Amniotic stem cell (primary cell): Measurements from ENCODE around the gene SF3B3.
"Not testable (repeated sequence)": the region's sequence is repeated elsewhere in the genome, so short reads cannot be mapped to it uniquely, and the experiment has no call there.

Experiments used
- DNase-seq: peaks from one replicate; lab custom pipeline; 2025; lab: John Stamatoyannopoulos, UW

Gene SF3B3

DNA sequence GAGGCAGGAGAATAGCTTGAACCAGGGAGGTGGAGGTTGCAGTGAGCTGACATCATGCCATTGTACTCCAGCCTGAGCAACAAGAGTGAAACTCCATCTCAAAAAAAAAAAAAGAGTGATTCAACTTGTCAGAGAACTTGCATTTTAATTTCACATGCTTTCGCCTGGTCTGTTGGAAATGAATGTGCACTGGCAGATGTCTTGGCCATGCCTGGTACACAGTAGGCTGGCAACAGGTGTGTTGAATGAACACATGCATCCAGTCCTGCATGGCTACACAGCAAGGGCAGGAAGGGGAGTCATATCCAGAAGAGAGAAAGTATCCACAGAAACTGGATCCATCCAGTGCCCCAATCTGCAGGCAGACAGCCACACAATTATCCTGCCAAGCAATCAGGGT lies 11.8 kb upstream of the SF3B3 start:
- no peak for DNase-seq

DNA sequence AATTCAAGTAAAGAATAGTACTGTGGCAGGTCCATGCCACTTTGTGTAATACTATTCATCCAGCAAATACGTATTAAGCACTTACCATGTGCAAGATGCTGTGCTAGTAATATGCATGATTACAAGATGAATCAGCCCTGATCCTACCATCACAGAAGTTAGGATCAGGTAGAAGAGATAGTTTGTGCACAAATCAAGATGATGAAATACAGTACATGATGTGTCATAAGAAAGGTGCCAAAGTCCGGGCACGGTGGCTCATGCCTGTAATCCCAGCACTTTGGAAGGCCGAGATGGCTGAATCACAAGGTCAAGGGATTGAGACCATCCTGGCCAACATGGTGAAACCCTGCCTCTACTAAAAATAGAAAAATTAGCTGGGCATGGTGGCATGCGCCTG lies 11.2 kb upstream of the SF3B3 start:
- DNase-seq, result no peak

DNA sequence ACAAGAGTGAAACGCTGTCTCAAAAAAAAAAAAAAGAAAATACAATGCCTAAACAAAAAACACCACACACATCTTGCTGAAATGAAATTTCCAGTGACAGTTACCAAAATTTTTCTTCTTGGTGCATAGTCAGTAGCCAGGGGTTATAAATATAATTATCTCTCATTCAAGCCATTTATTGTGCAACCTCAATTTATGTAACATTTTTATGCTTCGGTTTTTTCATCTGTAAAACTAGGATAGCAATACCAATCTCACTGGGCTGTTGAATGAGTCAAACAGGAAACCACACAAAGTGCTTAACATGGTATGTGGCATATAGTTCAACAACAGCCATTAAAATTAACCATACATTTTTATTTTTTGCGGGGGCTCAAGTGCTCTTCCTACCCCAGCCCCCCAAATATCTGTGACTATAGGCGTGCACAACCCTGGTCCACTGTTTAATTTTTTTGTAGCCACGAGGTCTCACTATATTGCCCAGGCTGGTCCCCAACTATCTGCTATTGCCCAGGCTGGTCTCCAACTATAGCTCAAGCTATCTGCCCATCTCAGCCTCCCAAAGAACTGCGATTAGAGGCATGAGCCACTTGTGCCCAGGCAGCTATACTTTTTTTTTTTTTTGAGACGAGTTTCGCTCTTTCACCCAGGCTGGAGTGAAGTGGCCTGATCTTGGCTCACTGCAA lies 2.9 kb upstream of the SF3B3 start:
- peak; percentile 55 for DNase-seq

DNA sequence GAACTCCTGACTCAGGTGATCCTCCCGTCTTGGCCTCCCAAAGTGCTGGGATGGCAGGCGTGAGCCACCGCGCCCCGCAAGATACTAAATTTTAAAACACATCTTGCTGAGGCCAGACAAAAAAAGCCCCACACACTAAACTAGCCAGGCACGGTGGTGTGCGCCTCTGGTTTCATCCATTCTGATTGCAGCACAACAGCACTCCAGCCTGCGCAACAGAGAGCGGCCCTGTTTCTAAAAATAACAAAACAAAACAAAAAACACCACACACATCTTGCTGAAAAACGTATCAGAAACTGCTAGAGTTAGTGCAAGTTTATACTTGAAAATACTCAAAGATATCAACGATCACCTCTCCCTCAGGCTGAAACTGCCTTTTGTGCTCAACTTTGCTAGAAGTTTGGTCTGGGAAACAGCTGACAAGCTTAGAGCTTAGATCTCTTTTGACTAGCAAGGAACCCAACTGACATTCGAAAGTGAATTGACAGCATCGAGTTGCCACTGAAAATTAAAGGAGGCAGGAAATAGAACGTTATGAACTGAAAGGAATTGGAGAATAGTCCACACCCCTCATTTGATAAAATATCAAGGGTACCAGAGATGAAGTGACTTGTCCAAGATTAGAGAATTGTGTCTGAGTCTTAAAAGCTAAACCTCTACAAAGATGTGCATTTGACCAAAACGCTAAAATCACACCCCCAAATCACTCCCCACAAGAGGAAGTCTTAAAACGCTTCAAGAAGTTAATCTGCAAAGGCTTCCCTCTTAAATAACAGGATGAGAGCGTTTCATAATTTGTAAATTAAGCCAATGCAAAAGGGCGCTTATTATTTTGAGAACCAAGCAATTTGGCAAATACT lies 1.2 kb upstream of the SF3B3 start:
- DNase-seq, result no peak

DNA sequence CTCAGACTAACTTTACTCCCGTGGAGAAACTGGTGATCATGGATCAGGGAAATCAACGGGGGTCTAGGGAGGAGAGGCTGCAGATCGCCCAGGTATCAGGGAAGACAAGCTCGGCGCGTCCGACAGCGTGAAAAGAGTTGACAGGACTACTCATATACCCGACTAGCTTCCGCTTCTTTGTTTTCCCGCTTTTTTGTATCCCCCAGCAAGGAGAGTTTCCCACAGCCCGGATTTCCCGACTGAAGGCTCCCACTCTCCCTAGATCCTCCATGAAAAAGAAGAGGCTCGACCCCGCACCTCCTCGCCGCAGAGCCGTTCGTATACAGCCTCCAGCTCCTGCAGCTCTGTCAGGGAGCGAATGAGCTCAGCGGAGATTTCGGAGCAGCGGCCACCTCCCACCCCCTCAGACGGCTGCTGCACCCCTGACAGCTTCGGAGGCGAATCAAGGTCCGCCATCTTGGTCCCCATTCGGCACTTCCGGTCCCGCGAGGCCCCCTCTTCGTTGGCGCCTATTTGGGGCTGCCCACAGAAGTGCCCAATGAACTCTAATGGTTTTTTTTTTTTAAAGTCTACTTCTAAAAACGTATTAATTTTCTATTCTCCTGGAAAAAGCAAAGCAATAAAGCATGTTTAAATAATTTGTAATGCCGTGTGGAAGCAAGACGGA lies 407 bp upstream of the SF3B3 start, which contains the start of gene COG4:
TSS of gene COG4 (minus strand) at position 479 of the 667 bp plus-strand sequence. CDS start at position 468, 11 bp downstream.
- peak; percentile 75 for DNase-seq

DNA sequence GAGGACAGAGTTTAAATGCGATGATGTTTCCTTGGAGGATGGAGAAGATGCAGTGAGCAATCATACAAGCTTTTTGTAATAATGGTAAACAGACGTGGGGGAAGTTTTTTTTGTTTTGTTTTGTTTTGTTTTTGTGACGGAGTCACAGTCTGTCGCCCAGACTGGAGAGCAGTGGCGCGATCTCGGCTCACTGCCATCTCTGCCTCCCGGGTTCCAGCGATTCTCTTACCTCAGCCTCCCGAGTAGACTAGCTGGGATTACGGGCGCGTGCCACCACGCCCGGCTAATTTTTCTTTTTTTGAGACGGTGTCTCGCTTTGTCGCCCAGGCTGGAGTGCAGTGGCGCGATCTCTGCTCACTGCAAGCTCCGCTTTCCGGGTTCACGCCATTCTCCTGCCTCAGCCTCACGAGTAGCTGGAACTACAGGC lies 796 bp downstream of the SF3B3 start:
- not testable (repeated sequence) for DNase-seq

DNA sequence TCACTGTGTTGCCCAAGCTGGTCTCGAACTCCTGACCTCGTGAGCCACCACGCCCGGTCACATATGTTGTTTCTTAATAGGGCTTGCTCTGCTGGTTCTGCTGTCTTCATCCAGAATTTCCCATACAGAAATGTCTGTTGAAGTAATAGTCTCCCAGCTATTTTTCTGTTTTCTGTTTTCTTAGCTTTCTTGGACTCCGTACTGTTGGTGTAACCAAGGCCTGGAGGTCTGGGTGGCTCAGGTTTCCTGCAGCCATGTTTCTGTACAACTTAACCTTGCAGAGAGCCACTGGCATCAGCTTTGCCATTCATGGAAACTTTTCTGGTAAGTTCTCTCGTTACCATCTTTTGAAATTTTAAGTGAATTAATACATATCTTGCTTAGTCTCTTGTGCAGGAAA lies 2.8 kb downstream of the SF3B3 start:
- no peak for DNase-seq

DNA sequence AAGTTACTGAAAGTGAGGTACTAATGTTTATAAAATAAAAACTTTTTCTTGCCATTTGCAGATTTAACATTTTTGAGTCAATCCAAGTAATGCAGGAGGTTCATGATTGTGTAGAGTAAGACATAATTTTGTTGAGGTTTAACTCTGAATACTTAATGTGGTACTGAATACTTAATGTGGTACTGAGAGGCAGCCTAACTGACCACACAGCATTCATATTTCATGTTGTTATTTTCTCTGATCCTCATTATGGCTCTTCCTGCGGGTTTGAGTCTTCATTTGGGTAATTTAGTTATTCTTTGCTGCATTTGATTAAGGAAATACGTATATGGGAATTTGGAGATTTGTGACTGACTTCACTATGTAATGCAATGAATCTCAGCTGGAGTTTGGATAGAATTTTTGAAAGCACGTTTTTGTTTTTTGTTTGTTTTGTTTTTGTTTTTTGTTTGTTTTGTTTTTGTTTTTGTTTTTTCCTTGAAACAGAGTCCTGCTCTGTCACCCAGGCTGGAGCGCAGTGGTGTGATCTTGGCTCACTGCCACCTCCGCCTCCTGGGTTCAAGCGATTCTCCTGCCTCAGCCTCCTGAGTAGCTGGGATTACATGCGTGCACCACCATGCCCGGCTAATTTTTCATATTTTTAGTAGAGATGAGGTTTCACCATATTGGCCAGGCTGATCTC lies 3.8 kb downstream of the SF3B3 start:
- no peak for DNase-seq

DNA sequence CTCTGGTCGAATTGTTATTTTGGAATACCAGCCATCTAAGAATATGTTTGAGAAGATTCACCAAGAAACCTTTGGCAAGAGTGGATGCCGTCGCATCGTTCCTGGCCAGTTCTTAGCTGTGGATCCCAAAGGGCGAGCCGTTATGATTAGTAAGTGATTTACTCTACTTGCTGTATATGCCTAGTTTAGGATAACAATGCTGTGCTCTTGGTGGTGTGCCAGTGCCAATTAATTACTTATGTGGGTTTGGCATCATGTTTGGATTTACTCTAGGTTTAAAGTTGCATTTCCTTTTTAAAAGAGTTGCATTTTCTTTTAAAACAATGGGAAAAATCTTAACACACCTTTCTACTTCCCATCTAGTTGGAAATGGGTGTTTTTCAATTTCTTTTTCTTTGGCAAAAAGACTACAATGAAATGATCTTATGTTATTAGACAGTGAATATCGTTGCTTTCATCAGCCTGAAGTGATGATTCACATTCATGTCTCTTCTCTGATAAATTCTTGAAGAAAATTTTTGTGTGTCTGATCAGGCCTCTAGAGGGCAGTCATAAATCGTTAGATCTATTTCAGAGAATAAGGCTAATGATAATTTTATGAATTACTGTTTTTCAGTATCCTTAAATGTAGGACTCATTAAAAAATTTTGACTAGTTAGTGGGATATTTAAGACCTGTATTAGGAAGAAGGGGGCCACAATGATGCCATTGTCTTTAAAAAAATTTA lies 5.6 kb downstream of the SF3B3 start:
- no peak for DNase-seq

DNA sequence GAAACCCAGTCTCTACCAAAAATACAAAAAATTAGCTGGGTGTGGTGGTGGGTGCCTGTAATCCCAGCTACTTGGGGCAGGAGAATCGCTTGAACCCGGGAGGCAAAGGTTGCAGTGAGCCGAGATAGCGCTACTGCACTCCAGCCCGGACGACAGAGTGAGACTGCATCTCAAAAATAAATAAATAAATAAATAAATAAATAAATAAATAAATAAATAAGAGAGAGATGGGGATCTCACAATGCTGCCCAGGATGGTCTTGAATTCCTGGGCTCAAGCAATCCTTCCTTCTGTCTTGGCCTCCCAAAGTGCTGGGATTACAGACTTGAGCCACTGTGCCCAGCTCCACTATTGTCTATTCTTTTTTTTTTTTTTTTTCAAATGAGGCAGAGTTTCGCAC lies 6.3 kb downstream of the SF3B3 start:
- not testable (repeated sequence) for DNase-seq

DNA sequence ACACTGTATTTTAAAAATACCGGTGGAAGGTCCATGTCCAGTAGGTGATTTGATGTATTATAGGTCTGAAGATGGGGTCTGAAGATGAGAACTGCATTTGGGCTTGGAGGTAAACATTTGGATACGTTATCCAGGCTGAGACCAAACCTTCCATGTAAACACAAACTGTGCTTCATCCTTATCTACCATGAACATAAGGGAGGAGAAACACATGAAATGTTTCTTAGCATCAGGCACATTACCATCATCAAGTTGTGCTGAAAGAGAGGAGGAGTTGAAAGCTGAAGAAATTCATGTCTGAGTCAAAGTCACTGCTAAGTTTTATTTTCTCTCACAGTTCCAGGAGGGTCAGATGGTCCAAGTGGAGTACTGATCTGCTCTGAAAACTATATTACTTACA lies 11.4 kb downstream of the SF3B3 start:
- no peak for DNase-seq

DNA sequence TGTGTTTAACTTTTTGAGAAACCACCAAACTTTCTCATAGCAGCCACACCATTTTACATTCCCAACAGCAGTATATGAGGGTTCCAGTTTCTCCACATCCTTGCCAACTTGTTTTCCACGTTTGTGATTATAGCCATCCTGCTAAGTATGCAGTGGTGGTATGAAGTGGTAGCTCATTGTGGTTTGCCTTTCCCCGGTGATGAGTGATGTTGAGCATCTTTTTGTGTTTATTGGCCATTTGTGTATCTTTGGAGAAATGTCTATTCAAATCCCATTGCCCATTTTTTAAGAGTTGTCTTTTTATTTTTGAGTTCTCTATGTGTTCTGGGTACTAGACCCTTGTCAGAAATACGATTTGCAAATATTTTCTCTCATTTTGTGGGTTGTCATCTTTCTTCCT lies 17.4 kb downstream of the SF3B3 start:
- DNase-seq, result no peak

DNA sequence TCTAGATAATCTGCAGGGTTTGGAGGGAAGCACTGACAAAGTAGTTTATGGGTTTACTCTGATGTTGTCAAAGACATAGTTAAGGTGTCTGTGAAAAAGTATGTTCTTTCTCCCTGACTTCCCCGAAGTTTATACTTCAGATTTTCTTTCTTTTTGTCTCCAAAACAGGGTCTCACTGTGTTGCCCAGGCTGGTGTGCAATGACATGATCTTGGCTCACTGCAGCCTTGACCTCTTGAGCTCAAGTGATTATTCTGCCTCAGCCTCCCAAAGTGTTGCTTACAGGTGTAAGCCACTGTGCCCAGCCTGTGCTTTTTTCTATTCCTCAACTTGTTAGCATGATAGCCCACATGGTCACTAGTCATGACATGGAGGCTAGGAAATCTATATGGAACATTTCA lies 20.9 kb downstream of the SF3B3 start:
- DNase-seq, result no peak

DNA sequence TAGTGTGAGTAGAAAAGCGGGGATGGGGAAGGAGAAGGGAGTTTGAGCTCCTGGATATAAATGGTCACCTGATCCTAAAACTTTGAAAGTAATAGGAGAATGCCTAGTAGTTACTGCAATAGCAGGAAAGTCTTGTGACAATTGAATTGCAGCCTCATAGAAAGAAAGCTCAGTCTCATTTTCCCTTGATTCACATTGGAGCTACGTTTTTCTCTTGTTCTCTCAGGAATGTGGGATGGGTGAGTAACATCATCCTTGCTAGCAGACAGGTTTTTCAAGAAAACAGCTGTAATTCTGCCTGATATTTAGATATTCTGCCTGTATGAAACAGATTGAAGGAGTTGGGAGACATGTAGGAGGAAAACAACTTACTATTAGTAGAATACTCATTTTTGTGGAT lies 25.3 kb downstream of the SF3B3 start:
- no peak for DNase-seq

DNA sequence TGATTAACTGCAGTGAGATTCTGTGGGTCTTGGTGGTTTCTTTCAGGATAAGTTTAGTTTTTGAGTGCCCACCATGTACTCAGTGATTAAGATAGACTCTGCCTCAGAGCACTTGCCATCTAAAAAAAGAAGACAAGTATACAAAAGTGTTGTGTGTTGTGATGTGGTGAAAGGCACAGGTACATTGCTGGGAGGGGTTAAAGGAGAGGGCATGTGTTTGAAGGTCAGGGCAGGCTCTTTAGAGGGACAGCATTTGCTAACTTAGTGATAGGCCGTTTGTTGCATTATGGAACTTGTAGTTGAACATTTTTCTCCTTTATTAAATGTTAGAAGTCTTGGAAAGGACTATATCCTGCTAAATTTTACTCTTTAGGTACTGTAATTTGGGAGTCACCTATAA lies 26.5 kb downstream of the SF3B3 start:
- DNase-seq, result no peak

DNA sequence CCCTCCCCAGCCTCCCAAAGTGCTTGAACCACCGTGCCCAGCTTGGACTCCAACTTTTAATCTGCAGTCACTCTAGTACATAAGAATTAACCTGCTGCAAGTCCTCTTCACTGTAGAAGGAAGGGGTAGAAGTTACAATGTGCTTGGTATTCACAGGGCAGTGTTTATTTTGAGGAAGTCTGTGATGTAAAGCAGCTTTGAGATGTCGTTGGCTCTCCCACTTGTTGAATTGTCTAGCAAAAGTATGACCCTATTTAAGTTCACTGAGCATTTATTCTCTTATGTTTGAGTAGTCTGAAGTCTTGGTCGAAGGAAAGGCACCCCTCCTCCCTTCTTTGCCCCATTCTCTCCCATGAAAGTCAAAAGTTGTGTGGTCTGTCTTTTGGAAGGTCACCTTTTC lies 28.2 kb downstream of the SF3B3 start:
- no peak for DNase-seq

DNA sequence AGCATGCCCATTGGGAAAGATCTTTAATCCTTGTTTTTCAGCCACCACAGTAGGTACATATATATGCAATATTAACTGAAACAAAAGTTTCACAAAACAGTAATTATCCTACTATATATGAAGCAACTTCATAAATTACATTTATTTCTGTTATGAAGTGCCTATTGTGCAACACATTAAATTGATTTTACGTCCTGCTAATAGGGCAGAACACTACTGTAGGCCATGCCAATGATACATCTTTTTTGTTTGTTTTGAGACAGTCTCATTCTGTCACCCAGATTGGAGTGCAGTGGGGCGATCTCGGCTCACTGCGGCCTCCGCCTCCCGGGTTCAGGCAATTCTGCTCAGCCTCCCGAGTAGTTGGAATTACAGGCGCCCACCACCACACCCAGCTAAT lies 29.1 kb downstream of the SF3B3 start:
- no peak for DNase-seq

DNA sequence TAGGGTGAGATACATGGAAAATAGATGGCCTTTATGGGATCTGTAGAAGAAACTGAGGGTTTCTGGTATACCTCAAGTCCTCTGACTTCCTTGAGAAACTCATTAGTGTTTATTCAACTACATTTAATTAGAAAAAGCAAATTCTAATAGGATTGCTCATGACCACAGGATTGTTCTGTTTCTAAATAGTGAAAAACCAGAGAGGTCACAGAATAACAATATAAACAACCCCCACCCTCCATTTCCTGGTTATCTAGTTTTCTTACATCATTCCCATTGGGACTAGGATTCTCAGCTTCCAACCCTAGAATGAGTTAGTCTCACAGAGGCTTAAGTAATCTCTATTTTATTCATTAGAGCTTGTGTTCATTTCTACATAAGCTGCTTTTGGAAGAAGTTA lies 30.0 kb downstream of the SF3B3 start:
- no peak for DNase-seq

DNA sequence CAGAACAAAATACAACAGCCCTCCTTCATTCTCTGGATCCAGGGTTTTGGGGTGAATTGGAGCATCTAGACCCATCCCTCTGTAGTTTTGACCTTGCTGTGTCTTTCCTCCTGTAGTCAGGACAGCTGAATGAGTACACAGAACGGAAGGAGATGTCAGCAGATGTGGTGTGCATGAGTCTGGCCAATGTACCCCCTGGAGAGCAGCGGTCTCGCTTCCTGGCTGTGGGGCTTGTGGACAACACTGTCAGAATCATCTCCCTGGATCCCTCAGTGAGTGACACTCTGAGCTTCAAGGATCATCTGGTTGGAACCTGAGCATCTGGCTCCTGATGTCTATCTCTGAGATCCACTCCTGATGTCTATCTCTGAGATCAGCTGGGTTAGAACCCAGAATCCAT lies 32.4 kb downstream of the SF3B3 start:
- DNase-seq, result no peak

DNA sequence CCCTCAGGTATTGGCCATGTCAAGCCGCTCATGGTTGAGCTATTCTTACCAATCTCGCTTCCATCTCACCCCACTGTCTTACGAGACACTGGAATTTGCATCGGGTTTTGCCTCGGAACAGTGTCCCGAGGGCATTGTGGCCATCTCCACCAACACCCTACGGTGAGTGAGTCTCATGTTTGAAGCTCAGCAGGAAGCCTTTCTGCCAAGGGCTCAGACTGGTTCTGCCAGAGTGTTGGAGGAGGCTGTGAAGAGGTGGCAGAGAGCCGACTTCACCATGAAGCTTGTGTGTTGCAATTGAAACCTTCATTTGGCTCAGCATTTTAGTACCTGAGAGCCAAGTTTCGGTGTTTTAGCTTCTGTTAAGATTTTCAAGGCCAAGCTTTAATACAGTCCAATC lies 38.0 kb downstream of the SF3B3 start:
- DNase-seq, result no peak

DNA sequence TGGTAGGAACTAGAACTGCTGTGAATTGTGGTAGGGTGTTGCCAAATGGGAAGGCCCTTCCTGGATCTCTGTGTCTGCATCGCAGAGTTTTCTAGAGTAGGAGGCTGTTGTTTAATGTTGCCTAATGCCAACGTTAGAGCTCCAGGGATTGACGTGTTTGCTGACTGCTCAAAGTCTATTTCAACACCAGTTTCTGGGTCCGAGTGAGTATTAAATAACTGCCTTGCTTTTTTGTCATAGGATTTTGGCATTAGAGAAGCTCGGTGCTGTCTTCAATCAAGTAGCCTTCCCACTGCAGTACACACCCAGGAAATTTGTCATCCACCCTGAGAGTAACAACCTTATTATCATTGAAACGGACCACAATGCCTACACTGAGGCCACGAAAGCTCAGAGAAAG lies 40.0 kb downstream of the SF3B3 start:
- DNase-seq, result no peak

DNA sequence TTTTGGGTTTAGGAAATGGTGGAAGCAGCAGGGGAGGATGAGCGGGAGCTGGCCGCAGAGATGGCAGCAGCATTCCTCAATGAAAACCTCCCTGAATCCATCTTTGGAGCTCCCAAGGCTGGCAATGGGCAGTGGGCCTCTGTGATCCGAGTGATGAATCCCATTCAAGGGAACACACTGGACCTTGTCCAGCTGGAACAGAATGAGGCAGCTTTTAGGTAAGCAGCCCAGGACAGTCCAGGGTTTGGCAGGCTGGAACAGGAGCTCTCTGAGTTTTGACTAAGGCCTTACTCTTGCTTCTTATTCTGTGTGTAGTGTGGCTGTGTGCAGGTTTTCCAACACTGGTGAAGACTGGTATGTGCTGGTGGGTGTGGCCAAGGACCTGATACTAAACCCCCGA lies 41.4 kb downstream of the SF3B3 start:
- DNase-seq, result no peak
